ENCODE data around the gene PHOX2A.

- TF ChIP-seq, protein P1, sequence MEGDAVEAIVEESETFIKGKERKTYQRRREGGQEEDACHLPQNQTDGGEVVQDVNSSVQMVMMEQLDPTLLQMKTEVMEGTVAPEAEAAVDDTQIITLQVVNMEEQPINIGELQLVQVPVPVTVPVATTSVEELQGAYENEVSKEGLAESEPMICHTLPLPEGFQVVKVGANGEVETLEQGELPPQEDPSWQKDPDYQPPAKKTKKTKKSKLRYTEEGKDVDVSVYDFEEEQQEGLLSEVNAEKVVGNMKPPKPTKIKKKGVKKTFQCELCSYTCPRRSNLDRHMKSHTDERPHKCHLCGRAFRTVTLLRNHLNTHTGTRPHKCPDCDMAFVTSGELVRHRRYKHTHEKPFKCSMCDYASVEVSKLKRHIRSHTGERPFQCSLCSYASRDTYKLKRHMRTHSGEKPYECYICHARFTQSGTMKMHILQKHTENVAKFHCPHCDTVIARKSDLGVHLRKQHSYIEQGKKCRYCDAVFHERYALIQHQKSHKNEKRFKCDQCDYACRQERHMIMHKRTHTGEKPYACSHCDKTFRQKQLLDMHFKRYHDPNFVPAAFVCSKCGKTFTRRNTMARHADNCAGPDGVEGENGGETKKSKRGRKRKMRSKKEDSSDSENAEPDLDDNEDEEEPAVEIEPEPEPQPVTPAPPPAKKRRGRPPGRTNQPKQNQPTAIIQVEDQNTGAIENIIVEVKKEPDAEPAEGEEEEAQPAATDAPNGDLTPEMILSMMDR (IDR thresholded peaks at IDR 0.05) = no peak
- no peak for TF ChIP-seq POLR2A (IDR thresholded peaks at IDR 0.05)
Measured at GRCh38 chr11:72242141-72242540, 1.8 kb downstream of the PHOX2A start.
